Measurements from ENCODE around the gene HERC6.
"Not testable (repeated sequence)": the region's sequence is repeated elsewhere in the genome, so short reads cannot be mapped to it uniquely, and the experiment has no call there.

HERC6 gene

GRCh38 chr4:88390128-88390527 is 11.5 kb downstream of the HERC6 start:
- H3K4me3 ChIP-seq (ENCODE audit: low read depth, low read length): no peak overlapping the region

- no peak overlapping the region for H3K4me3 ChIP-seq (ENCODE audit: low read depth, low read length)
These were observed 13.1 kb downstream of the HERC6 start for GRCh38 chr4:88391703-88392102.

DNA sequence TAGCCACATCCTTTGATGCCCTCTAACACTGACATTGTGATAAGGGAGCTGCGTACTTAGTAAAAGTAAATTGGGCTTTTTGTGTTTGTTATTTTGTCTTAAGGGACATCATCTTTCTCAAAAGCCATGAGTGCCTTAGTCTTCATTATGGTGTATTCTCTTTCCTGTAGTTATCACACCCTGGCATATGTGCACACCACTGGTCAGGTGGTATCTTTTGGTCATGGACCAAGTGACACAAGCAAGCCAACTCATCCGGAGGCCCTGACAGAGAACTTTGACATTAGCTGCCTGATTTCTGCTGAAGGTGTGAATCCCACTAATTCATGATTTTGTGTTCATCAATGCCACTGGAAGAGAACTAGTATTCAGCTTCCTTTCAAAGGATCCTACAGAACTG is 18.0 kb downstream of the HERC6 start:
- no peak overlapping the region for H3K4me3 ChIP-seq (ENCODE audit: low read depth, low read length)

- H3K4me3 ChIP-seq (ENCODE audit: low read depth, low read length): no peak overlapping the region
These were observed 19.7 kb downstream of the HERC6 start for GRCh38 chr4:88398381-88398780.

DNA sequence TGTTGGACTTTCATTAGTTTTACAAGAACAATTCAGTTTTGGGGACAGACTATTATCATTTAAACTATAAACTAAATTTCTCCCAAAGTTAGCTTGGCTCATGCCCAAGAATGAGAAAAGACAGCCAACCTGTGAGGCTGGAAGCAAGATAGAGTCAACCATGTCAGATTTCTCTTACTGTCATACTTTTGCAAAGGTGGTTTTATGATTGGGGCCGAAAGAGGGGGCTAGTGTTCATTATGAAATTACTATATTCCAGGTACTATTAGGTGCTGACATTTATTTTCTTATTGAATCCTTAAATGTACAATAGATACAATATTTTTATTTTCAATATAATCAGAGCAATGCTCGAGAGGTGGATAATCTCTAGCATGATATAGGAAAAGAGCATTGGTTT is 30.6 kb downstream of the HERC6 start:
- no peak overlapping the region for H3K4me3 ChIP-seq (ENCODE audit: low read depth, low read length)

DNA sequence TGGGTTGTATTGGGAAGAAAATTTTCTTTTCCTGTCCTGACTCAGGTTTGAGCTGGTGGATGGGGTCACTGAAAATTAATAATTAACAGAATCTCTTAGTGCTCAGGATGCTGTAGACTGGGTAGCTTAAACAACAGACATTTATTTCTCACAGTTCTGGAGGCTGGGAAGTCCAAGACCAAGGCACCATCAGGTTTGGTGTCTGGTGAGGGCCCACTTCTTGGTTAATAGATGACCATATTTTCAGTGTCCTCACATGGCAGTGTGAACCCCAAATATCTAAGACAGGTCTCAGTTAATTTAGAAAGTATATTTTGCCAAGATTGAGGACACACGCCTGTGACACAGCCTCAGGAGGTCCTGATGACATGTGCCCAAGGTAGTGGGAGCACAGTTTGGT is 31.1 kb downstream of the HERC6 start:
- no peak overlapping the region for H3K4me3 ChIP-seq (ENCODE audit: low read depth, low read length)

GRCh38 chr4:88411491-88412096 is 32.9 kb downstream of the HERC6 start:
- H3K4me3 ChIP-seq (ENCODE audit: low read depth, low read length): no peak overlapping the region

GRCh38 chr4:88413801-88414200 is 35.1 kb downstream of the HERC6 start:
- H3K4me3 ChIP-seq (ENCODE audit: low read depth, low read length): no peak overlapping the region

DNA sequence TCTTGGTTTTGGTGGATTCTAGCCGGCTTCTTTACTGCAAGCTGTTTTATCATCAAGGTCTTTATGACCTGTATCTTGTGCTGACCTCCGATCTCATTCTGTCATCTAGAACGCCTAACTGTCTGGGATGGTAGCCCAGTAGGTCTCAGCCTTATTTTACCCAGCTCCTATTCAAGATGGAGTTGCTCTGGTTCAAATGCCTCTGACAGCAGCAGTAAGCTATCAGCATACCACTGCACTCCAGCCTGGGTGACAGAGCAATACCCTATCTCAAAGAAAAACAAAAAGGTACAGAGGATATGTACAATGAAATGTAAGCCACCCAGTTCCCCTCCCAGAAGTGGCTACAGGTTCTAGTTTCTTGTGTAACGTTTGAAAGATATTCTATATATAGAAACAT is 36.1 kb downstream of the HERC6 start:
- H3K4me3 ChIP-seq (ENCODE audit: low read depth, low read length): no peak overlapping the region

DNA sequence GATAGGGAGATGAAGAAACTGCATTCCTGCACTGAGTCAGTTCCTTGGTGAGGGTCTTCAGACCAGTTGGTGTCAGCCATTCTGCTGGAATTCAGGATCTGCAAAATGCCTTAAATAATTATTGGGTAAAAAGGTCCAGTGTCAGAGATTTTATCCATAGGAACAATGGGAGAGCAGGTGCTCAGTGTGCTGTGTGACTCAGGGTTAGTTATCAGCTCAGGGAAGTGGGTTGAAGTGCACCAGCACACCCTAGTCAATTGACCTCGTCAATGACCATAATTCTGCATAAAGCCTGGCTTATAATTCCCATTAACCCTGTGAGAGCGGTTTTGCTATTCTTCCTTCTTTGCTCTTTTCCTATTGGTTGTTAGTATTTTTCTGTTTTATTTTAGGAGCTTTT is 37.3 kb downstream of the HERC6 start:
- H3K4me3 ChIP-seq (ENCODE audit: low read depth, low read length): no peak overlapping the region

DNA sequence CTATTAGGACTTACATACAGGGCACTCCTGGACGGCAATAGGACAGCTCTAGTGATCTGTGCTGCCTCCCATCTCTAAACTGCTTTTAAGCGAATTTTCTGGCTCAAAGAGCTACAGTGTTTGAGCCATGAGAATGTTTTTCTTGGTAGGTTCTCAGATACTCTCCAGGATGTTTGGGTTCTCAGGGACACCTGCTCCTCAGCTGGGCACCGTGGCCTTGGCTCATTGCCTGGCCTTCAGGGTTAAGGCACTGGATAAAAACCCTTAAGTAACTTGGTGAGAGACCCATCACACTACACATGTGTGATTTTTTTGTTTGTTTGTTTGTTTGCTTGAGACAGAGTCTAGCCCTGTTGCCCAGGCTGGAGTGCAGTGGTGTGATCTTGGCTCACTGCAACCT is 39.8 kb downstream of the HERC6 start:
- no peak overlapping the region for H3K4me3 ChIP-seq (ENCODE audit: low read depth, low read length)

GRCh38 chr4:88419874-88420273 is 41.2 kb downstream of the HERC6 start:
- no peak overlapping the region for H3K4me3 ChIP-seq (ENCODE audit: low read depth, low read length)

DNA sequence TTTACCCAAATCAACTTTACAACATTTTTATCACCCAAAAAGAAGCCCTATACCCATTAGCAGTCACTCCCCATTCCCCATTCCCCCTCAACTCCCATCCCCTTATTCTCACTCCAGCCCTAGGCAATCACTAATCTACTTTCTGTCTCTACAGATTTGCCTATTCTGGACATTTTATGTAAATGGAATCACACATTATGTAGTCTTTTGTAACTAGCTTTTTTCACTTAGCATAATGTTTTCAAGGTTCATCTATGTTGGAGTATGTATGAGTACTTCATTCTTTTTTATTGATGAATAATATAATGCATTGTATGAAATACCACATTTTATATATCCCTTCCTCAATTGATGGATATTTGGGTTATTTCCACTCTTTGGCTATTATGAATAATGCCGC is 42.2 kb downstream of the HERC6 start:
- H3K4me3 ChIP-seq (ENCODE audit: low read depth, low read length): no peak overlapping the region

DNA sequence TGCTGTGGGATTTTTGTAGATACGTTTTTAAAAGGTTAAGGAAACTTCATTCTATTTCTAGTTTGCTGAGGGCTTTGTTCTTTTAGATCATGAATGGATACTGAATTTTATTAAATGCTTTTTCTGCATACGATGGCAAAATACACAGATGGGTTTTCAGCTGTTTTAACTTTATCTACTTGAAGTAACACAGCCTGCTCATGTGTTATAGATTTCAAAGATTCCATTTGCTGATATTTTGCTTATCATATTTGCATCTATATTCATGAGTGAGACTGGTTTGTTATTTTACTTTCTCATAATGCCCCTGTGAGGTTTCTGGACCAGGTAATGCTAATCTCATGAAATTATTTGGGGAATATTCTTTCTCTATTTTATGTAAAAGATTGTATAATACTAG is 43.8 kb downstream of the HERC6 start:
- no peak overlapping the region for H3K4me3 ChIP-seq (ENCODE audit: low read depth, low read length)

DNA sequence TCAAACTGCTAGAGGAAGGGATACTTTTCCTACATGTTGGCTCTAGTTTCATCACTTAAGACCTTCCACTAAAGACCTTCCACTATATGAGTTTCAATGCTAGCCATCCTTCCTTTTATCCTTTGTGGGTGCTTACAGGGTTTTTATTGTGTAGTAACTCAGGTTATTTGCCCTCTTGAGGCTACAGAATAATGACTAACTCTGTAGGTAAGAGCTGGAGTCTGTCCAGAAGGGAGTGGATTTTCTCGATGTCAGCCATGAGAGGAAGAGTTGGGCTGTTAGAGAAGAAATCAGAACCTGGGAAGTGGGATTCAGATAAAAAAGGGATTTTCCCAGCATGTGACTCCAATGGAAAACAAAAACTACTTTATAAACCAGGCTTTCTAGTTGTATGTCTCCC is 50.7 kb downstream of the HERC6 start:
- H3K4me3 ChIP-seq (ENCODE audit: low read depth, low read length): no peak overlapping the region

GRCh38 chr4:88435987-88436693 is 57.5 kb downstream of the HERC6 start:
- H3K4me3 ChIP-seq (ENCODE audit: low read depth, low read length): no peak overlapping the region

GRCh38 chr4:88437873-88438272 is 59.2 kb downstream of the HERC6 start:
- H3K4me3 ChIP-seq (ENCODE audit: low read depth, low read length): not testable (repeated sequence)

DNA sequence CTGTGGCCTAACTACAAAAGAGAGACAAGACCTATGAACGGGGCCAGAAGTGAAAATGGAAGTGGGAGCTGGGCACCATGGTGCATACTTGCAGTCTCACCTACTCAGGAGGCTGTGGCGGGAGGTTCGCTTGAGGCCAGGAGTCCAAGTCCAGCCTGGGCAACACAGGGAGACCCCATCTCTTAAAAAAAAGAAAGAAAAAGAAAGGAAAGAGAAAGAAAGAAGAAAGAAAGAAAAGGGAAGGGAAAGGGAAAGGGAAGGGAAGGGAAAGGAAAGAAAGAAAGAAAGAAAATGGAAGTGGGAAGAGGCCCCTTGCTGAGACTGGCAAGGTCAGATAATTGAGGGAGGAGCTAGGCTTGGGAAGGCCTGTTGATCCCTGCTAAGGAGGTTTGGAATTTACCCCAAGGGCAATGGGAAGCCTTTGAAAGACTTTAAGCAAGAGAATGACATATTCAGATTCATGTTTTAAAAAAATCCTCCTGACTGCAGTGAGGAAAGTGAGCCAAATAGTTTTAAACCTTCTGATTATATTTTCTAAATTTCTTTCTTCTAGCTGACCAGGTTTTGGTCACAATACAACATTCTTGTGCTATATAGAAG is 60.6 kb downstream of the HERC6 start:
- H3K4me3 ChIP-seq (ENCODE audit: low read depth, low read length): no peak overlapping the region

- H3K4me3 ChIP-seq (ENCODE audit: low read depth, low read length): no peak overlapping the region
These were observed 61.5 kb downstream of the HERC6 start for GRCh38 chr4:88440146-88440545.

GRCh38 chr4:88441696-88442095 is 63.0 kb downstream of the HERC6 start:
- H3K4me3 ChIP-seq (ENCODE audit: low read depth, low read length): no peak overlapping the region

DNA sequence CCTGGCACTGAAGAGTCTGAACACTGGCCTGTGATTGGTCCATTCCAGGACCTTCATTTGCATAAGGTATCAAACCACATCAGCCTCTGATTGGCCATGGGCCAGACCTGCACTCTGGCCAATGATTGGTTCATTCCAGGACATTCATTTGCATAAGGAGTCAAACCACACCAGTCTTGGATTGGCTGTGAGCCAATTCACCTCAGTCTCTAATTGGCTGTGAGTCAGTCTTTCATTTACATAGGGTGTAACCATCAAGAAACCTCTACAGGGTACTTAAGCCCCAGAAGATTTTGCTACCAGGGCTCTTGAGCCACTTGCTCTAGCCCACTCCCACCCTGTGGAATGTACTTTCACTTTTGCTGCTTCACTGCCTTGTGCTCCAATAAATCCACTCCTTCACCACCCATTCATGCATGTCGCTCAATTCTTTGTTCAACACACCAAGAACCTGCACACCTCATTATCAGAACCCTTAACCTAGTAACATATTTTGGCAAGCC is 64.1 kb downstream of the HERC6 start:
- H3K4me3 ChIP-seq (ENCODE audit: low read depth, low read length): no peak overlapping the region

GRCh38 chr4:88443486-88443885 is 64.8 kb downstream of the HERC6 start:
- no peak overlapping the region for H3K4me3 ChIP-seq (ENCODE audit: low read depth, low read length)

Measured in iPS-11a (cell line).